Neural cell (in vitro differentiated cells): ENCODE measurements around the gene LIN9. TPM values are rescaled to one million over a fixed set of nuclear protein-coding genes. Genes with fewer than 3 reads are reported as not detected.

ENCODE experiments used
- H2AFZ ChIP-seq: fragments of 200-600, 300-800 bp; sonication (generic), shearing (Covaris generic); 2 replicates; pipeline ENCODE4 v1.6.0; 2014; ENCODE audit warnings: low read depth, mild to moderate bottlenecking, antibody characterized with exemption, low read length, moderate library complexity
- H3F3A ChIP-seq: fragments of 200-600 bp; shearing (Covaris generic); 2 replicates; pipeline ENCODE4 v1.6.1; 2016; ENCODE audit warnings: mild to moderate bottlenecking, moderate library complexity, mixed read lengths, antibody characterized with exemption, low read length; ENCODE audit not compliant: insufficient read depth, poor library complexity, severe bottlenecking
- H3K27ac ChIP-seq: fragments of 200-600, 300-800 bp; sonication (generic), shearing (Covaris generic); 2 replicates; pipeline ENCODE4 v1.5.1; 2014; ENCODE audit warnings: mild to moderate bottlenecking, low read length, moderate library complexity
- H3K27me3 ChIP-seq: fragments of 300-800, 200-600 bp; sonication (generic), shearing (Covaris generic); 2 replicates; pipeline ENCODE4 v1.6.0; 2014; ENCODE audit warnings: mild to moderate bottlenecking, low read depth, low read length, moderate library complexity; ENCODE audit not compliant: insufficient read depth
- H3K36me3 ChIP-seq: fragments of 300-800, 200-600 bp; sonication (generic), shearing (Covaris generic); 2 replicates; pipeline ENCODE4 v1.5.1; 2014; ENCODE audit warnings: mild to moderate bottlenecking, antibody characterized with exemption, low read length, moderate library complexity; ENCODE audit not compliant: insufficient read depth
- H3K4me2 ChIP-seq: fragments of 300-800, 200-600 bp; sonication (generic), shearing (Covaris generic); 2 replicates; pipeline ENCODE4 v1.6.0; 2014; ENCODE audit warnings: mild to moderate bottlenecking, low read length
- H3K4me3 ChIP-seq: fragments of 300-800, 200-600 bp; sonication (generic), shearing (Covaris generic); 2 replicates; pipeline ENCODE4 v1.5.1; 2014; ENCODE audit warnings: mild to moderate bottlenecking, low read length, moderate library complexity
- H3K79me2 ChIP-seq: fragments of 200-600 bp; shearing (Covaris generic); replicated peaks from 2 replicates; pipeline ENCODE4 v1.6.0; 2014; ENCODE audit warnings: mild to moderate bottlenecking, low read length, moderate library complexity; ENCODE audit not compliant: insufficient read depth
- H3K9ac ChIP-seq: fragments of 300-800, 200-600 bp; sonication (generic), shearing (Covaris generic); 2 replicates; pipeline ENCODE4 v1.6.1; 2016; ENCODE audit warnings: mild to moderate bottlenecking, low read length, mixed read lengths
- H3K9me2 ChIP-seq: fragments of 200-600 bp; shearing (Covaris generic); 2 replicates; pipeline ENCODE4 v1.6.1; 2016; ENCODE audit warnings: mild to moderate bottlenecking, low read length, mixed read lengths; ENCODE audit not compliant: insufficient read depth
- H3K9me3 ChIP-seq: fragments of 200-600, 300-800 bp; sonication (generic), shearing (Covaris generic); 2 replicates; pipeline ENCODE4 v1.6.1; 2016; ENCODE audit warnings: mild to moderate bottlenecking, mixed run types, low read length, moderate library complexity, mixed read lengths
- H4K20me1 ChIP-seq: fragments of 200-600 bp; shearing (Covaris generic); 2 replicates; pipeline ENCODE4 v1.6.1; 2016; ENCODE audit warnings: mild to moderate bottlenecking, mixed run types; ENCODE audit not compliant: insufficient read depth
- CTCF ChIP-seq: fragments of 450-650 bp; IDR thresholded peaks from 2 replicates; pipeline ENCODE4 v1.5.1; 2014; ENCODE audit warnings: antibody characterized with exemption, mild to moderate bottlenecking, moderate library complexity; ENCODE audit not compliant: poor library complexity, severe bottlenecking
- EP300 ChIP-seq: fragments of 450-650 bp; conservative IDR thresholded peaks from 2 replicates; pipeline ENCODE4 v1.6.1; 2014; ENCODE audit warnings: antibody characterized with exemption, mild to moderate bottlenecking, moderate library complexity; ENCODE audit not compliant: poor library complexity, severe bottlenecking
- EZH2 ChIP-seq: fragments of 200-600, 300-800 bp; shearing (Covaris generic), sonication (generic); IDR thresholded peaks from 2 replicates; pipeline ENCODE4 v1.6.1; 2014; ENCODE audit warnings: antibody characterized with exemption, low read length, borderline replicate concordance, mild to moderate bottlenecking; ENCODE audit not compliant: insufficient read depth, poor library complexity, severe bottlenecking
- MXI1 ChIP-seq: fragments of 450-650 bp; conservative IDR thresholded peaks from 2 replicates; pipeline ENCODE4 v1.6.1; 2014; ENCODE audit warnings: antibody characterized with exemption, mild to moderate bottlenecking; ENCODE audit not compliant: poor library complexity, severe bottlenecking
- POLR2AphosphoS5 ChIP-seq: IDR thresholded peaks from 2 replicates; pipeline ENCODE4 v1.6.1; 2012
- RAD21 ChIP-seq: fragments of 450-650 bp; conservative IDR thresholded peaks from 2 replicates; pipeline ENCODE4 v1.6.1; 2014; ENCODE audit warnings: antibody characterized with exemption, mild to moderate bottlenecking, moderate library complexity
- REST ChIP-seq: IDR thresholded peaks from 2 replicates; pipeline ENCODE4 v1.6.1; 2012; ENCODE audit warnings: borderline replicate concordance
- SMC3 ChIP-seq: fragments of 450-650 bp; conservative IDR thresholded peaks from 2 replicates; pipeline ENCODE4 v1.6.1; 2014; ENCODE audit warnings: antibody characterized with exemption, mild to moderate bottlenecking, moderate library complexity; ENCODE audit not compliant: poor library complexity
- TAF1 ChIP-seq: IDR thresholded peaks from 2 replicates; pipeline ENCODE4 v1.6.1; 2012; ENCODE audit warnings: low read depth
- polyA plus RNA-seq: library from polyadenylated mRNA; depleted of rRNA; stranded (reverse); fragments of >200 nt; gene quantifications from 2 replicates; pipeline ENCODE4 v1.2.3, GENCODE V29; 2014

LIN9 gene
- polyA plus RNA-seq, 1 donor from 2014 or later = 11.9 TPM

- Histone ChIP-seq H4K20me1 (no peaks in the 10 kb centered on the region), H3K27me3 (no peaks in the 10 kb centered on the region), H3K36me3 (no peaks in the 10 kb centered on the region), H3K9ac (no peak overlapping the region), H3K9me3 (no peaks in the 10 kb centered on the region), H3K9me2 (no peaks in the 10 kb centered on the region), H3F3A (no peaks in the 10 kb centered on the region), H3K4me3 (no peak overlapping the region), H3K27ac (no peak overlapping the region), H3K79me2 (no peaks in the 10 kb centered on the region), H2AFZ (no peak overlapping the region), H3K4me2 (no peak overlapping the region)
- TF ChIP-seq CTCF (no peak), POLR2AphosphoS5 (no peak), SMC3 (no peak), EZH2 (no peak), EP300 (no peak), RAD21 (no peak), TAF1 (no peak), REST (no peak), MXI1 (no peak)
Measured at GRCh38 chr1:226279498-226279897, 29.5 kb downstream of the LIN9 start.

GRCh38 chr1:226277897-226278296 is 31.1 kb downstream of the LIN9 start:
- H3K9me2 ChIP-seq = no peaks in the 10 kb centered on the region
- no peaks in the 10 kb centered on the region for H3F3A ChIP-seq
- H3K27ac ChIP-seq = no peak overlapping the region
- H3K27me3 ChIP-seq = no peaks in the 10 kb centered on the region
- H4K20me1 ChIP-seq = no peaks in the 10 kb centered on the region
- H3K36me3 ChIP-seq = no peaks in the 10 kb centered on the region
- H3K9ac ChIP-seq = no peak overlapping the region
- no peak overlapping the region for H2AFZ ChIP-seq
- no peaks in the 10 kb centered on the region for H3K79me2 ChIP-seq
- no peak overlapping the region for H3K4me2 ChIP-seq
- no peak overlapping the region for H3K4me3 ChIP-seq
- TF ChIP-seq CTCF = no peak
- TF ChIP-seq SMC3 = no peak
- TF ChIP-seq TAF1 = no peak
- no peak for TF ChIP-seq POLR2AphosphoS5
- no peak for TF ChIP-seq EZH2
- no peak for TF ChIP-seq REST
- TF ChIP-seq EP300 = no peak
- no peaks in the 10 kb centered on the region for H3K9me3 ChIP-seq
